Fibroblast of lung (primary cell): Measurements from ENCODE around the gene LRMDA.

Experiments
- EZH2 ChIP-seq: IDR thresholded peaks from 2 replicates; pipeline ENCODE4 v1.5.1; 2012; ENCODE audit warnings: low read length, control low read depth, mild to moderate bottlenecking; ENCODE audit errors: missing control alignments
- TF ChIP-seq, protein P1 (sequence below), 2 donors: IDR thresholded peaks in 1 of 2; conservative IDR thresholded peaks in 1 of 2; 1 replicate in 1 of 2; 2 replicates in 1 of 2; pipeline ENCODE4 v1.5.1; 2011 to 2012; ENCODE audit warnings: low read length in 2 of 2, control low read depth in 1 of 2, inconsistent platforms in 1 of 2, low read depth in 1 of 2, mild to moderate bottlenecking in 1 of 2

DNA sequence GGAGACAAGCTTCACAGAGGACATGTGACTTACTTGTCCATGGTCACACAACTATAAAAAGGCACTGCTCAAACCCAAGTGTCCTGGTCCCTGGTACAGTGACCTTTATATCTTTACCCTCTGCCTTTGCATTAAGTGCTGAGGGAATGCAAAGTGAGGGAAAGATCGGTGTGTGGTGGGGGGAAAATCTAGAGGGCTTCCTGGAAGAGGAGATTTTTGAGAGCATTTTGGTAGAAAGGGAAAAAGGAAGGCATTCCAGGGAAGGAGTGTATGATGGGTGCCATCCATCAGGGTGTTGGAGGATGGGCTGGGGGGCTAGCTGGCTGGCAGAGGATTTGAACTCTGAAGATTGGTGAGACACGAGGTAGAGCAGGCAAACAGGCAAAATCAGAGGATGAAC, 39.2 kb upstream of the LRMDA start:
- TF ChIP-seq, protein P1, sequence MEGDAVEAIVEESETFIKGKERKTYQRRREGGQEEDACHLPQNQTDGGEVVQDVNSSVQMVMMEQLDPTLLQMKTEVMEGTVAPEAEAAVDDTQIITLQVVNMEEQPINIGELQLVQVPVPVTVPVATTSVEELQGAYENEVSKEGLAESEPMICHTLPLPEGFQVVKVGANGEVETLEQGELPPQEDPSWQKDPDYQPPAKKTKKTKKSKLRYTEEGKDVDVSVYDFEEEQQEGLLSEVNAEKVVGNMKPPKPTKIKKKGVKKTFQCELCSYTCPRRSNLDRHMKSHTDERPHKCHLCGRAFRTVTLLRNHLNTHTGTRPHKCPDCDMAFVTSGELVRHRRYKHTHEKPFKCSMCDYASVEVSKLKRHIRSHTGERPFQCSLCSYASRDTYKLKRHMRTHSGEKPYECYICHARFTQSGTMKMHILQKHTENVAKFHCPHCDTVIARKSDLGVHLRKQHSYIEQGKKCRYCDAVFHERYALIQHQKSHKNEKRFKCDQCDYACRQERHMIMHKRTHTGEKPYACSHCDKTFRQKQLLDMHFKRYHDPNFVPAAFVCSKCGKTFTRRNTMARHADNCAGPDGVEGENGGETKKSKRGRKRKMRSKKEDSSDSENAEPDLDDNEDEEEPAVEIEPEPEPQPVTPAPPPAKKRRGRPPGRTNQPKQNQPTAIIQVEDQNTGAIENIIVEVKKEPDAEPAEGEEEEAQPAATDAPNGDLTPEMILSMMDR (conservative IDR thresholded peaks at IDR 0.05 in 1 of 2, IDR thresholded peaks at IDR 0.05 in 1 of 2; ENCODE audit: low read depth in 1 of 2, low read length in 2 of 2), result no peak
- TF ChIP-seq EZH2, result no peak
